Mucosa of rectum (tissue), 2 donors: Measurements from ENCODE around the gene NOP14.

Experiments
- H3K27ac ChIP-seq, 2 donors: one replicate each; pipeline ENCODE4 v1.7.0; 2013; ENCODE audit warnings: inconsistent platforms in 2 of 2, low read depth in 2 of 2, low read length in 2 of 2
- H3K27me3 ChIP-seq, 2 donors: one replicate each; pipeline ENCODE4 v1.7.0; 2013; ENCODE audit warnings: low read length in 2 of 2; ENCODE audit not compliant: control insufficient read depth in 2 of 2, insufficient read depth in 2 of 2
- H3K36me3 ChIP-seq, 2 donors: one replicate each; pipeline ENCODE4 v1.7.0; 2013; ENCODE audit warnings: low read length in 2 of 2; ENCODE audit not compliant: control insufficient read depth in 2 of 2, insufficient read depth in 2 of 2
- H3K4me1 ChIP-seq, 2 donors: one replicate each; pipeline ENCODE4 v1.7.0; 2013; ENCODE audit warnings: low read length in 2 of 2, mild to moderate bottlenecking in 1 of 2; ENCODE audit not compliant: control insufficient read depth in 2 of 2, insufficient read depth in 2 of 2
- H3K4me3 ChIP-seq, 2 donors: one replicate each; pipeline ENCODE4 v1.7.0; 2013; ENCODE audit warnings: low read length in 2 of 2
- H3K9ac ChIP-seq, 2 donors: one replicate each; pipeline ENCODE4 v1.7.0; 2013; ENCODE audit warnings: low read length in 2 of 2, low read depth in 1 of 2, mild to moderate bottlenecking in 1 of 2
- H3K9me3 ChIP-seq, 2 donors: one replicate each; pipeline ENCODE4 v1.7.0; 2013; ENCODE audit warnings: low read length in 2 of 2; ENCODE audit not compliant: control insufficient read depth in 2 of 2
- donor health status: healthy.
- donor health status: Normal muscosa, but diverticular disease.

The NOP14 gene

DNA sequence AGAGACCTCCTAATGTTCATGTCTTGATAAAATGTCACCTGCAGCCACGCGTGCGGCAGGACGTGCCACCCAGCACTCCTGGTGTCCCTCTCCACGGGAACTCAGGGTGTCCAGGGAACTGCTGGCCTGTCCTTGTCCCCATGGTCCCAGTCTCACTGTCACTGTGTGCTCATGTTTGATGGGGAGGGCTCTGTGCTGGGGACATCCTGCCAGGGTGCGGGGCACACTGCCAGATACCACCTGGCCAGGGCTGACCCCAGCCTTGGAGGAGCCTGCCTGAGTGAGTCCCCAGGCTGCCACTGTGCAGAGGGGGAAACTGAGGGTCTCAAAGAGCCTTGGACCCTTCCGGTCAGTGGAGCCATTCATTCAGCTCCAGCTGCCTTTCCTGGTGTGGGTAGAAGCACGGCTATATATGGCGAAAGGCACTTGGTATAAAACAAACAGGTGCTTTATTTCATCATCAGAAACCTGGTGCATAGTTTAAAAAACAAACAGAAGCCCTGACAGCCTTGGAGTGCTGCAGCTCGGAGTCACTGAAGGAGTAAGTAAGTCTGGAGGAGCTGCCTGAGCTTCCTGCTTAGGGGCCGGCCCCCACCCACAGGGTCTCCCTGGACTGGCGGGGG, 33.0 kb downstream of the NOP14 start:
- Histone ChIP-seq H3K9me3 (no peaks in the 10 kb centered on the region), H3K4me1 (peaks cover 21 to 23% of the 10 kb centered on the region in 2 donors), H3K36me3 (peaks cover 41 to 48% of the 10 kb centered on the region in 2 donors), H3K9ac (no peak overlapping the region), H3K27ac (peak overlapping the region; percentile 43 to 59), H3K4me3 (no peak overlapping the region), H3K27me3 (no peaks in the 10 kb centered on the region)

- Histone ChIP-seq H3K27me3 (no peaks in the 10 kb centered on the region), H3K9ac (no peak overlapping the region), H3K4me3 (no peak overlapping the region), H3K9me3 (no peaks in the 10 kb centered on the region), H3K27ac (no peak overlapping the region), H3K36me3 (peaks cover 47 to 56% of the 10 kb centered on the region in 2 donors), H3K4me1 (peaks cover 20 to 23% of the 10 kb centered on the region in 2 donors)
These were observed 33.7 kb downstream of the NOP14 start for GRCh38 chr4:2929469-2929868.

DNA sequence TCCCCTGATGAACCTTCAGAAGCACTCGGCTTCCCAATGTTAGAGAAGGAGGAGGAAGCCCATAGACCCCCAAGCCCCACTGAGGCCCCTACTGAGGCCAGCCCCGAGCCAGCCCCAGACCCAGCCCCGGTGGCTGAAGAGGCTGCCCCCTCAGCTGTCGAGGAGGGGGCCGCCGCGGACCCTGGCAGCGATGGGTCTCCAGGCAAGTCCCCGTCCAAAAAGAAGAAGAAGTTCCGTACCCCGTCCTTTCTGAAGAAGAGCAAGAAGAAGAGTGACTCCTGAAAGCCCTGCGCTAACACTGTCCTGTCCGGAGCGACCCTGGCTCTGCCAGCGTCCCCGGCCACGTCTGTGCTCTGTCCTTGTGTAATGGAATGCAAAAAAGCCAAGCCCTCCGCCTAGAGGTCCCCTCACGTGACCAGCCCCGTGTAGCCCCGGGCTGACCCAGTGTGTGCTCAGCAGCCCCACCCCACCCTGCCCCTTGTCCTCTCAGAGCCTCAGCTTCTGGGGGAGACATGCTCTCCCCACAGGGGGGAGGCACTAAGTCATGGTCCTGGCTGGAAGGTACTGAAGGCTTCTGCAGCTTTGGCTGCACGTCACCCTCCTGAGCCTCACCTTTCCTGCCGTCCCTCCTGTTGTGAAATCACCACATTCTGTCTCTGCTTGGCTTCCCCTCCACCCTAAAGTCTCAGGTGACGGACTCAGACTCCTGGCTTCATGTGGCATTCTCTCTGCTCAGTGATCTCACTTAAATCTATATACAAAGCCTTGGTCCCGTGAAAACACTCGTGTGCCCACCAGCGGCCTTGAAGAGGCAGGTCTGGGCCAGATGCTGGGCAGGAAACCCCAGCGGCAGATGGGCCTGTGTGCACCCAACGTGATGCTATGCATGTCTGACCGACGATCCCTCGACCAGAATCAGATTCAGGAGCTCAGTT, 34.7 kb downstream of the NOP14 start:
- Histone ChIP-seq H3K36me3 (peaks cover 53 to 64% of the 10 kb centered on the region in 2 donors), H3K27ac (no peak overlapping the region), H3K4me3 (no peak overlapping the region), H3K9ac (no peak overlapping the region), H3K4me1 (peaks cover 15 to 19% of the 10 kb centered on the region in 2 donors), H3K27me3 (no peaks in the 10 kb centered on the region), H3K9me3 (no peaks in the 10 kb centered on the region)

DNA sequence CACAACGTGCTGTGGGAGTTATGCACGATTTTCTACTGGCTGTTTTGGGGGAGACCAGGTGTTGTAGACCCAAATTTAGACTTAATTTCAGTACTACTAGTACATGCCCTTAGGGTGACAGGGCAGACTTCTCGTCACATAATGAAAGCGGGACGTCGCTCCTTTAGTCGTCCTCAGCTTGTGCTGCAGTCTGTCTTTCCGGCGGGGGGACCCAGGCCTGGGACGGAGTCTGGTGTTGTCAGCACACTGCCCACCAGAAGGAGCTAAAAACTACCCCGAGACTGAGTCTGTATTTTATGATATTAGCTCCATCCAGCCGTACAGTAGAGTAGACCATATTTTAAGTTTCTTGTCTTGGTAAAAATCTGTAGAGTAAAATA, 35.5 kb downstream of the NOP14 start:
- no peak overlapping the region for H3K9ac ChIP-seq
- no peak overlapping the region for H3K4me3 ChIP-seq
- H3K4me1 ChIP-seq, result peaks cover 10% of the 10 kb centered on the region in 2 donors
- no peak overlapping the region for H3K27ac ChIP-seq
- H3K27me3 ChIP-seq, result no peaks in the 10 kb centered on the region
- H3K9me3 ChIP-seq, result no peaks in the 10 kb centered on the region
- peaks cover 53 to 68% of the 10 kb centered on the region in 2 donors for H3K36me3 ChIP-seq

GRCh38 chr4:2927016-2927695, 36.0 kb downstream of the NOP14 start:
- no peak overlapping the region for H3K9ac ChIP-seq
- peaks cover 6 to 7% of the 10 kb centered on the region in 2 donors for H3K4me1 ChIP-seq
- H3K9me3 ChIP-seq, result no peaks in the 10 kb centered on the region
- no peak overlapping the region for H3K27ac ChIP-seq
- H3K4me3 ChIP-seq, result no peak overlapping the region
- H3K27me3 ChIP-seq, result no peaks in the 10 kb centered on the region
- H3K36me3 ChIP-seq, result peaks cover 53 to 70% of the 10 kb centered on the region in 2 donors

DNA sequence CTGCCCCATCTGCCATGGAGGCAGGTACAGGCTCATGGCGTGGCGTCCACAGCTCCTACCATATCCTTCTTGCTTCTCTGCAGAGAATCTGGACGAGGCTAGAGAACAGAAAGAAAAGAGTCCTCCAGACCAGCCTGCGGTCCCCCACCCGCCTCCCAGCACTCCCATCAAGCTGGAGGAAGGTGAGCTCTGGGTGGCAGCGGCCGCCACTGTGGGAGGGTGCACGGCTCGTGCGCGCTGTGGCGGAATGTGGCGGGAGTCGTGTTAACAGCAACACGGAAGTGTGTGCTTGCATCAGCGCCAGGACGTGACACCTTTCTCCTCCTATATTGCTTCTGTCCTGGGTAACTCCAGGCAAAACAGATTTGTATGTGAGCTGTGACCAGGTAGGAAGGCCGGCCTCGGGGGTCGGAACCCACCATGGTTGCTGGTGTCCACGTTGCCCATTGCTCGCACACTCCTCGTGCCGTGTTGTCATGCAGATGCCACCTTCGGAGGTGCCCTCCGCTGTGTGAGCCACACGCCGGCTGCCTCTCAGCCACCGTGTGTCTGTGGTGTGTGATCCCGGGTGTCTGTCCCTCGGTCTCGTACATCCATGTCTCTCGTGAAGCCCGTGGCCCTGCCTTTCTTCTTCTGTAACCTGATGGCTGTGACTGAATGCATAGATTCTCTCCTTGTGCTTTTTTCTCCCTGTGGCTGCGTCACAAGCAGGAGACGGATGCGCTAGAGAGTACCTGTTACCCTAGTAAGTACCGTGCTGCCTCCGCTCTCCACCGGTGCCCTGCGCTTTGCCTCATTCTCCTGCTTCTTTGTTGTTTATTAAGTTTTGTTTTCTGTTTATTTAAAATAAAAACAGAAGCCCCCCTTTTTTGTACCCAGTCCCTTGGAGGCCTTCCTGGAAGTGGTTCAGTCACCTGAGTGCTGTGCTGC, 37.0 kb downstream of the NOP14 start:
- no peak overlapping the region for H3K27ac ChIP-seq
- no peaks in the 10 kb centered on the region for H3K9me3 ChIP-seq
- peaks cover 4% of the 10 kb centered on the region in 2 donors for H3K4me1 ChIP-seq
- no peak overlapping the region for H3K4me3 ChIP-seq
- no peaks in the 10 kb centered on the region for H3K27me3 ChIP-seq
- H3K36me3 ChIP-seq, result peaks cover 53 to 72% of the 10 kb centered on the region in 2 donors
- H3K9ac ChIP-seq, result no peak overlapping the region

GRCh38 chr4:2925496-2925895, 37.7 kb downstream of the NOP14 start:
- Histone ChIP-seq H3K36me3 (peaks cover 52 to 72% of the 10 kb centered on the region in 2 donors), H3K27ac (no peak overlapping the region), H3K9me3 (no peaks in the 10 kb centered on the region), H3K27me3 (no peaks in the 10 kb centered on the region), H3K9ac (no peak overlapping the region), H3K4me3 (no peak overlapping the region), H3K4me1 (peaks cover 3 to 4% of the 10 kb centered on the region in 2 donors)

- H3K27ac ChIP-seq, result no peak overlapping the region
- H3K9ac ChIP-seq, result no peak overlapping the region
- H3K9me3 ChIP-seq, result no peaks in the 10 kb centered on the region
- H3K27me3 ChIP-seq, result no peaks in the 10 kb centered on the region
- no peaks in the 10 kb centered on the region for H3K4me1 ChIP-seq
- no peak overlapping the region for H3K4me3 ChIP-seq
- peaks cover 47 to 67% of the 10 kb centered on the region in 2 donors for H3K36me3 ChIP-seq
These were observed 38.4 kb downstream of the NOP14 start for GRCh38 chr4:2924765-2925301.

GRCh38 chr4:2924286-2924685, 38.9 kb downstream of the NOP14 start:
- Histone ChIP-seq H3K9ac (no peak overlapping the region), H3K4me1 (no peaks in the 10 kb centered on the region), H3K4me3 (no peak overlapping the region), H3K27ac (no peak overlapping the region), H3K9me3 (no peaks in the 10 kb centered on the region), H3K27me3 (no peaks in the 10 kb centered on the region), H3K36me3 (peaks cover 42 to 61% of the 10 kb centered on the region in 2 donors)
